GM18858 (cell line): ENCODE measurements around the gene HES1.
"Not testable (repeated sequence)": the region's sequence is repeated elsewhere in the genome, so short reads cannot be mapped to it uniquely, and the experiment has no call there.

Experiments
- ATAC-seq: cut with Tn5 transposase; IDR thresholded peaks from one replicate; pipeline ENCODE4 v1.9.1; 2021; ENCODE audit not compliant: unreplicated experiment

Gene HES1

DNA sequence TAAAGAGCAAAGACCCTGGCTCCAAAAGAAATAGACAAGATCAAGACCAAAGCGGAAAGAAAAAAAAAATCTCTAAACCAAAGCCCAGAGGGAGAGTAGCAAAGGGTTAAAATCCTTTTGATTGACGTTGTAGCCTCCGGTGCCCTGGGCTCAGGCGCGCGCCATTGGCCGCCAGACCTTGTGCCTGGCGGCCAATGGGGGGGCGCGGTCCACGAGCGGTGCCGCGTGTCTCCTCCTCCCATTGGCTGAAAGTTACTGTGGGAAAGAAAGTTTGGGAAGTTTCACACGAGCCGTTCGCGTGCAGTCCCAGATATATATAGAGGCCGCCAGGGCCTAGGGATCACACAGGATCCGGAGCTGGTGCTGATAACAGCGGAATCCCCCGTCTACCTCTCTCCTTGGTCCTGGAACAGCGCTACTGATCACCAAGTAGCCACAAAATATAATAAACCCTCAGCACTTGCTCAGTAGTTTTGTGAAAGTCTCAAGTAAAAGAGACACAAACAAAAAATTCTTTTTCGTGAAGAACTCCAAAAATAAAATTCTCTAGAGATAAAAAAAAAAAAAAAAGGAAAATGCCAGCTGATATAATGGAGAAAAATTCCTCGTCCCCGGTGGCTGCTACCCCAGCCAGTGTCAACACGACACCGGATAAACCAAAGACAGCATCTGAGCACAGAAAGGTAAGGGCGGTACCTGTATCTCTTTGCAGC, at the start of gene HES1:
Gene HES1 (plus strand): TSS at position 343 of the 713 bp plus-strand sequence. CDS start 233 bp downstream, at position 576.
- peak; percentile 19 for ATAC-seq

- no peak for ATAC-seq
Observed at GRCh38 chr3:194086388-194087075, 49.4 kb upstream of the HES1 start.

- no peak for ATAC-seq
Observed at GRCh38 chr3:194087280-194087679, 48.7 kb upstream of the HES1 start.

DNA sequence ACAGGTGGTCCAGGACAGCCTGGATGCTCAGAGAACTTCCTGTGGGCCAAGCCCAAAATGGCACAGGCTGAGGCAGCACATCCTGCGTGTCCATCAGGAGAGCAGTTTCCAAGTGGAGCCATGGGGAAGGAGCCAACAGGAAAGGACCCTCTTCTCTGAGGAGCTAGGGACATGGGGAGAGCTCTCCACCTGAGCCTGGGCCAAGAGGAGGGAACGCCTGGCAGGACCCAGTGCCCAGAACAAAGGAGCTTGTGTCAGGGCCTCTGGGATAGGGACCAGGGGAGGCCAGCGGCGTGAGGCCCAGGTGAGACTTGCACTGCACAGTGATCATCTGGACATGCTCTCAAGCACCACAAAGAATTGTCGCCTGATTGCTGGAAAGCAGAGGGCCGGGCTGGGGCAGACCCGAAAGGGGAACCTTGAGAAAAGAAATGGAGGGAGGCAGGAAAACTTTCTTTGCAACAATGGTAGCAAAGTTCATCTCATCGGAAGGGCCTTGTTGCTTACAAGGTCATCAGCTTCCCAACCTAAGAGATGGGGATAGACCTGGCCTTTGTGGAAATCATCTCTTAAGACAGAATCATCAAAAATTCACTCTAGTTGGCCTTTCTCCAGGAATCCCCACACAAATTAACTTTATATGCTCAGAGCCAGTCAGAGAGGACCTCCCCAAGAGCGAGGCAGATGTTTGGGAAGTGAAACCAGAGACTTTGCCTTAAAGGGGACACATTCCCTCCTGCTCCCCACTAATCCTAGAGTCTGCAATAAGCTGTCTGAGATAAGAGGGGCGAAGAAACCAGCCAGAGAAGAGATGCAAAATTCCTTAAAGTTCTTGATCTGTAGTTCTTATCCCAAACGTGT, 47.7 kb upstream of the HES1 start:
- ATAC-seq, result no peak

DNA sequence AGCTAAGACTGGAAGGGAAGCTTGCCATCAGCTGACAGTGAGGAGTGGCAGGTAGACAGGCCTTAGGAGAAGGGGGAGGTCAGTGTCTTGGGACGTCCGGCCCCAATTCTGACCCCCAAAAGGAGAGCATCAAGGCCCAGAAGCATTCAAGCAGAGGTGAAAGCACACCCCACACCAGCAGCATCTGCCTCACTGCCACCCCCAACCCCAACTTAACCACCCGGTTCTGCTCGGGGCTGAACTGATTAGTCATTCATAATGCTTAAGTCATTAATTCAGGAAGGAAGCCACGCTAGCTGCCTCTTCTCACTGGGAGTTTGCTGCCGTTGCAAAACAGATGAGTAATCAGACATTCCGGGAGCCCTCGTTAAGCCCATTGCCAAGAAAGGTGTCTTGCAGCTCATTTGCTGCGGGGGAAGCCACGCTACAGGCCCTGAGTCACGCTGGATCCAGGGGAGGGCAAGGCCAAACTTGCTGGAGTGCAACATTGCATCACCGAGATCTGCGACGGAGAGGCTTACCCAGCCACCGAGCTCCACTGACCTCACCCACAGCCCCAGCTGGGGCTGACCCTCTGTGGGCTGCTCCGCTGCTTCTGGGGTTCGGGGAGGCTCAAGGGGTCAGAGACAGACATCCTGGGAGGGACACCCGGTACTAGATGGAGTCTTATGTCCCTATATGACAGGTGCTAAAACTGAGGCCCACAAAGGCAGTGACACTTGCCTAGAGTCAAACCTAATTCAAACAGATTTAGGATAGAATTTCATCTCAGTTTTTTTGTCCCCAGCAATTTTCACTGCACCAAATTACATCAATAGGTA, 46.4 kb upstream of the HES1 start:
- ATAC-seq, result peak; percentile 48

GRCh38 chr3:194090178-194090555, 45.8 kb upstream of the HES1 start:
- ATAC-seq, result not testable (repeated sequence)

GRCh38 chr3:194090716-194091115, 45.2 kb upstream of the HES1 start:
- ATAC-seq, result no peak

GRCh38 chr3:194091141-194091540, 44.8 kb upstream of the HES1 start:
- ATAC-seq, result no peak

- not testable (repeated sequence) for ATAC-seq
Observed at GRCh38 chr3:194091897-194092296, 44.1 kb upstream of the HES1 start.

DNA sequence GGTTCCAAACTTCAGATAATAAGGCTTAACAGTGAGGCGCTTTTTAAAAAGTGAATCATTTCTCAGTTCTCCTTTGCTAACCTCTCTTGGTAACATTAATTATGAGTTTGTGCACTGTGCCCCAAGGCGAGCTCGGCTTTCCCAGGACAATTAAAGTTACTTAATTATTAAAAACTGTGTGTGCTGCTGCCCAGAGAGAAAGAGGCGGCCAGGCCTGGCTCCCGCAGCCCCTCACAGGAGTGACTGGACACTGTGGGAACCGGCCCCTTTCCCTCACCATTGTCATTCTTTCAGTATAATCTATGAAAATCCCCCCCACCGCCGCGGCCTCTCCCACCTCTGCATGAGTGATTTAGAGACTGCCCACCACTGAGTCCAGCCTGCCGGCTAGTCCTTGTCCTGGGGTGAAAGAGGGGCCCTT, 43.1 kb upstream of the HES1 start:
- no peak for ATAC-seq

- no peak for ATAC-seq
Observed at GRCh38 chr3:194093842-194094241, 42.1 kb upstream of the HES1 start.

GRCh38 chr3:194095464-194095863, 40.5 kb upstream of the HES1 start:
- no peak for ATAC-seq

GRCh38 chr3:194095902-194096301, 40.0 kb upstream of the HES1 start:
- no peak for ATAC-seq

GRCh38 chr3:194097141-194097882, 38.6 kb upstream of the HES1 start:
- no peak for ATAC-seq

DNA sequence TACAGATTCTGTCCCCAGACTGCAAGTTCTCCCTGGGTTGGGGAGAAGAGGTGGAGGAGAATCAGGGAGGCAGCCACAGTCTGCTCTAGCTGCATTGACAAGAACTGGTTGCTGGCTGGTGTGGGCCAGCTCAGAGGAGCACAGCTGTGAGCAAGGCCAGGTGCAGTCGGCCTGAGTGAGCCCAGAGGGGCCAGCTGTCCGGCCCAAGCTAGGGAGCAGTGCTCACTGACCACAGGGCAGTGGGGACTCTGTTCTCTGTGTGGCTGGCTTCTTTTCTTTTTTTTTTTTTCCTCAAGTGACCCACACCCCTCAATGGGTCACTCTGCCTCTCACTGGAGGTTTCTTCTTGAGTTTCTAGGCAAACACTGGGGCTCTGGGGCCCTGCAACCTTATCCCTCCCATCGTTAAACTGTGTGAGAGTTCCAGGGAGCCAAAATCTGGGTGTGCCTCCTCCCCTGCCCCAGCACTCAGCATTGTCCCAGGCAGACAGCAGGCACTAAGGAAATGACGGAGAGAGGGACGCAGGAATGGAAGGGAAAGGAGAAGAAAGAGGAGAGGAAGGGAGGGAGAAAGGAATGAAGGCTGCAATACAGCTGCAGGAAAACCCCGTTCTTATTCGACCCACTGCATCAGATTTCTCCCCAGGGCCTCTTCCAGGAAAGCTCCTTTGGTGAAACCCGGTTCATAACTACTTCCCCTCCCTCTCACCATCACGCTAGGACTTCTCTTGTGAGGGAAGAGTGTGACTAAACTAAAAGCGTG, 37.7 kb upstream of the HES1 start:
- ATAC-seq, result no peak

DNA sequence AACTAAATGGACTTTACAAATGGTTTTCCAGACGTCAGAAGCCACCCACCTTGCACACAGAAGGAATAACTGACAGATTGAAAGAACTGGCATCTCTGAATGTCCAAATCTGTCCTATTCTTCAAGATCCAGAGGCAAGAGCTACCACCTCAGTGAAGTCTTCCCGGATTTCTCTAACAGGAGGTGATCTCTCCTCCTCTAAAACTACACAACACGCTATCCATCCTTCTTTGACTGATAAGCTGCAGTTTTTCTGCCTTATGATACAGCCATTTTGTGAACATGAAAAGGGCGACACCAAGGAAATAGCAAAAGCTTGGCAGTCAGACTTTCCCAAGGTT, 37.1 kb upstream of the HES1 start:
- no peak for ATAC-seq

DNA sequence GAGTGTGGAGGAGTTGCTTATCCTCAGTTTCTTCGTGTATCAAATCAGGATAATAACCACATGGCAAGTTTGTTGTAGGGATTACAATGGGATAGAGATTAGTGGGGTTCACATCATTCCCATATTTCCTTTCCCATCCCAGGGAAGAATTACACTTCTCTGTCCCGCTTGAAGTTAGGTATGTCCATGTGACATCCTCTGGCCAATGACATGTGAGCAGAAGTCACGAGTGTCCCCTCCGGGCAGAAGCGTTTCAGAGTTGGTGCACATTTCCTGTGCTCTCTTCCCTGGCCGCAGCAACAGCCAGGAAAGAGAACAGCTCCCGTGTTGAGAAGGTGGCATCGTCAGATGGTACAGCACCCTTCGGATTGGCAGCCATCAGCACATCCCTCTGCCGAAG, 36.7 kb upstream of the HES1 start:
- ATAC-seq, result no peak

GRCh38 chr3:194100856-194101390, 35.0 kb upstream of the HES1 start:
- ATAC-seq, result peak; percentile 61
